ENCODE results near the gene COPZ2.

DNA sequence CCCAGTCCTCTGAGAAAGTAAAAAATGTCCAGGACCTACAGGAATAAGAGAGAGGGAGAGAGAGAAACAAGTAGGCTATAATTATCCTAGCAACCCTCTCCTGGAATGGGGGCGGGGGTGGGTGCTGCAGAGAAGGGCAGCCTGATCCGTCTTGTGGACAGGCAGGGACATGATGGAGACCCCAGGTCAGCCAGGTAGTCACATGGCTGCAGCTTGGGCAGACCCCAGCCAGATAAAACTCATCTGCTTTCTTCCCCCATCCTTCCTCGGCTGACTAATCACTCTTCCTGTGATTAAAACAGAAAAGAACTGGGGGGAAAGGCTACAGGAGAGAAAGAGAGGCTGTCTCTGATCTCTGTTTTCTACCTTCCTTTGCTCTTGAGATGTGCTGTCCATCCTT lies 32.6 kb downstream of the COPZ2 start:
- TF ChIP-seq, protein P1, sequence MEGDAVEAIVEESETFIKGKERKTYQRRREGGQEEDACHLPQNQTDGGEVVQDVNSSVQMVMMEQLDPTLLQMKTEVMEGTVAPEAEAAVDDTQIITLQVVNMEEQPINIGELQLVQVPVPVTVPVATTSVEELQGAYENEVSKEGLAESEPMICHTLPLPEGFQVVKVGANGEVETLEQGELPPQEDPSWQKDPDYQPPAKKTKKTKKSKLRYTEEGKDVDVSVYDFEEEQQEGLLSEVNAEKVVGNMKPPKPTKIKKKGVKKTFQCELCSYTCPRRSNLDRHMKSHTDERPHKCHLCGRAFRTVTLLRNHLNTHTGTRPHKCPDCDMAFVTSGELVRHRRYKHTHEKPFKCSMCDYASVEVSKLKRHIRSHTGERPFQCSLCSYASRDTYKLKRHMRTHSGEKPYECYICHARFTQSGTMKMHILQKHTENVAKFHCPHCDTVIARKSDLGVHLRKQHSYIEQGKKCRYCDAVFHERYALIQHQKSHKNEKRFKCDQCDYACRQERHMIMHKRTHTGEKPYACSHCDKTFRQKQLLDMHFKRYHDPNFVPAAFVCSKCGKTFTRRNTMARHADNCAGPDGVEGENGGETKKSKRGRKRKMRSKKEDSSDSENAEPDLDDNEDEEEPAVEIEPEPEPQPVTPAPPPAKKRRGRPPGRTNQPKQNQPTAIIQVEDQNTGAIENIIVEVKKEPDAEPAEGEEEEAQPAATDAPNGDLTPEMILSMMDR (IDR thresholded peaks at IDR 0.05): no peak
- TF ChIP-seq POLR2A (IDR thresholded peaks at IDR 0.05) (no peak), POLR2AphosphoS5 (IDR thresholded peaks at IDR 0.05) (no peak)
